ENCODE measurements around the gene RYR3. TPM values are rescaled to one million over a fixed set of nuclear protein-coding genes. Genes with fewer than 3 reads are reported as not detected.

Gene RYR3
- total RNA-seq, 1 donor from 2014 or later, result not detected

- no peak for ATAC-seq (ENCODE audit: poor library complexity)
- intact Hi-C loops (cut with DNase I), result no loop called here
- DNase-seq, result no peak
Observed at GRCh38 chr15:33467816-33468163, 157.0 kb downstream of the RYR3 start.

DNA sequence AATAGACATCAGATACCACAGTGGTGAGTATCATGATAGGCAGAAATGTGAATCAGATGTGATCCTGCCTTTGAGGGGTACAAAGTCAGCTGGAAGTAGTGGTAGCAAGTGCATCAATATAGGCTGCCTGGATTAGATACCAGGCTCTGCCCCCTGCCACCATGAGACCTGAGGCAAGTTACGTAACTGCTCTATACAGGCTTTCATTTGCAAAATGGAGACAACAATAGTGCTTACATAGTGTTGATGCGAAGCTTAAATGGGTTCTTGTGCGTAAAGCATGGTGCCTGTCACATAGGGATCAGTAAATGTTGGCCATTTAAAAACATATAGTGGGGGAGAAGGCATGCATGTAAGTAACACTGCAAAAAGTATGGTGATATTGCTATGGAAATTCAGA, 158.0 kb downstream of the RYR3 start:
- DNase-seq, result no peak
- no peak for ATAC-seq (ENCODE audit: poor library complexity)
- intact Hi-C loops (cut with DNase I), result no loop called here

GRCh38 chr15:33473005-33473404, 162.2 kb downstream of the RYR3 start:
- intact Hi-C loops (cut with DNase I), result no loop called here

DNA sequence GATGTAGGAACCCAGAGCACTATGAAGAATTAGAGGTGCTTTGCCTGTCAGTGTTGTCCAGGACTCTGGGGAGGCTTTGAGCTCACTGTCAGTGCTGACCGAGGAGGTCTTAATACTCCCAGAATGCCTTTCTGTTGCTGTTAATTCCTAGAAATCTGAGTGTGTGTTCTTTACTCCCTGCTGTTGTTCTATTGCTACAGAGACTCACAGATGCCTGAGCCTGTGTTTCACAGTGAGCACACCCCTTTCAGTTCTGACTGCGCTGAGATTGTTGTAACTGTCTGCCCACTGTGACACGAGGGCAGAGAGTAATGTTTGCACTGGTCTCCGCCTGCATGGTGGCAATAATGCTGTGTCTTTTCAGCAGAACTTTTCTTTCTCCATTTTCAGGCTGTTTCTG, 162.9 kb downstream of the RYR3 start:
- ATAC-seq (ENCODE audit: poor library complexity), result no peak
- DNase-seq, result no peak
- intact Hi-C loops (cut with DNase I), result no loop called here

More at GRCh38 chr15:33473005-33473404, 162.2 kb downstream of the RYR3 start:
- DNase-seq, result no peak
- ATAC-seq (ENCODE audit: poor library complexity), result no peak

- DNase-seq (no peak), ATAC-seq (ENCODE audit: poor library complexity) (no peak)
- intact Hi-C loops (cut with DNase I), result no loop called here
Observed at GRCh38 chr15:33476076-33476475, 165.3 kb downstream of the RYR3 start.

GRCh38 chr15:33476908-33477307, 166.1 kb downstream of the RYR3 start:
- DNase-seq (no peak), ATAC-seq (ENCODE audit: poor library complexity) (no peak)
- intact Hi-C loops (cut with DNase I), result no loop called here

DNA sequence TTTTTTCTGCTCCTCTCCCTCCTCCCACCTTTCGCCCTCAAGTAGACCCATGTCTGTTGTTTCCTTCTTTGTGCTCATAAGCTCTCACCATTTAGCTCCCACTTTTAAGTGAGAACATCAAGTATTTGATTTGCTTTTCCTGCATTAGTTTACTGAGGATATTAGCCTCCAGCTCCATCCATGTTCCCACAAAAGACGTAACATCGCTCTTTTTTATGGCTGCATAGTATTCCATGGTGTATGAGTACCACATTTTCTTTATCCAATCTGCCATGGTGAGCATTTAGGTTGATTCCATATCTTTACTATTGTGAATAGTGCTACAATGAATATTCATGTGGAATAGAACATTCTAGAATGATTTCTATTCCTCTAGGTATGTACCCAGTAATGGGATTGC, 178.6 kb downstream of the RYR3 start:
- ATAC-seq (ENCODE audit: poor library complexity) (no peak), DNase-seq (no peak)
- intact Hi-C loops (cut with DNase I), result no loop called here

- intact Hi-C loops (cut with DNase I), result no loop called here
- ATAC-seq (ENCODE audit: poor library complexity) (no peak), DNase-seq (peak; percentile 52)
Observed at GRCh38 chr15:33490703-33491102, 179.9 kb downstream of the RYR3 start.

DNA sequence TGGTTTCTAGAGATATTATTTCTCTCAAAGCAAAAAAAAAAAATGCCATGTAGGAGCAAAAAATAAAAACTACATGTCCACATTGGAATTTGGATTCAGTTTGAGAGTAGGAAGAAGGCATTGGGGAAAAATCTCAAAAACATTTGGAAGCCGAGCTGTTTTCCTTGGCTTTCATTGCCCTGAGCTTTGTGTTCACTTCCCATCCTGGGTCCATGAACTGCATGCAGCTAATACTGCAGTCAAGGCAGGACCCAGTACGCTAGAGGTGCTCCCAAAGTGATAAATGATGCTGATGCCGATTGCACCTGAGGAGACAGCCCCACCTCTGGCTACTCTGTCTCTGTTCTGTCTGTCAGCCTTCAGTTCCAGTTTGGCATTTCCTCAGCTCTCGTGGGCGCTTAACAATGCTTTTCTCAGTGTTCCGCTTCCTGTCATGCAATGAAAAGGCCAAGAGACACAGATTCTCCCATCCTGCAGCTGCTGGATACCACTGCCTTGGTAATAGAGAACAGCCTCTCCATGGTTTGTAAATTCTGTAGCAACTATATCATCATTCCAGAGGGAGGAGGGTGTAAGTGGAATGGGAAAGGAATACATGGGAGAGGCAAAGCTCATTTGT, 181.8 kb downstream of the RYR3 start:
- intact Hi-C loops (cut with DNase I), result no loop called here
- ATAC-seq (ENCODE audit: poor library complexity) (peak; percentile 39), DNase-seq (no peak)

DNA sequence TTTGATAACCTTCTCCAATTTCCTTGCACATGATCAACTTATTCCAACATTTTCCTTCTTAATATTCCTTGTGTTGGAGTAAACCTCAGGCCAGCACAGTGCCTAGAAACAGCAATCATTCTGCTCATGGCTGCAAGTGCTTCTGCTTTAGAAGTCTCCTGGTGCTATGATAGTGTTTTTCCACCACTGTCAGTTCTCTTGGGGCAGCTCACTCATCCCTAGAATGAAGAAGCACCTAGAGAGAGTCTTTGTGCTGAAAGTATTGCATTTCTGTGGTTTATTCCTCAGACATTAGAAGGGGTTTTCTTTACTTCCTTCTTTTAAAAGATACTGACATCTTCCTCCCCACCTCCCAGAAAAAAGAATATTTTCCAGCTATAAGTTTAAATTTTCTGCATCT, 183.5 kb downstream of the RYR3 start:
- DNase-seq (no peak), ATAC-seq (ENCODE audit: poor library complexity) (no peak)
- intact Hi-C loops (cut with DNase I), result no loop called here

GRCh38 chr15:33500432-33501195, 189.8 kb downstream of the RYR3 start:
- DNase-seq (no peak), ATAC-seq (ENCODE audit: poor library complexity) (no peak)
- intact Hi-C loops (cut with DNase I), result no loop called here

GRCh38 chr15:33503681-33504080, 192.9 kb downstream of the RYR3 start:
- DNase-seq (no peak), ATAC-seq (ENCODE audit: poor library complexity) (no peak)
- intact Hi-C loops (cut with DNase I), result no loop called here

DNA sequence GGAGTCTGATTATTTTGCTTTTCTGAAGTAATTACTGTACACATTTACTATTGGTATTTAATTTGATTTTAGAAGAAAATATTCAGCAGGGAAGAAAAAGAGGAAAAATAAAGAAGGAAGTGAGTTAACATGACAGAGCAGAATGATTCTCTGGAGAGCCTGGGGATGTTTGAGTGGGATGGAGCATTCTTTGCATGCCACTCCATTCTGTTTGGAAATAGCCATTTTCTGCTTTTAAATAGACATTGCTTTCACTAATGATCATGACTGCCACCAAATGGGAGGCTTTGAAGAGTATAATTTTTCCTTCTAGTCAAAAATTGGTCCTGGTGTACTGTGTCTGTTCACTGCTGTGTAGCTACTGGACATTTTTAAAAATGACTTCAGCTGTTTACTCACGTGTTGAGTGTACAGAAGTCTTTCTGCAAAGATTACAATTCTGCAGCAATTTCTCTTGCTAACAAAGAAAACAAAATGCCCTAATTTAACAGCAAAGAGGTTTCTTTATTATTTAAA, 196.1 kb downstream of the RYR3 start:
- DNase-seq (no peak), ATAC-seq (ENCODE audit: poor library complexity) (no peak)
- intact Hi-C loops (cut with DNase I), result no loop called here

- intact Hi-C loops (cut with DNase I), result no loop called here
- no peak for ATAC-seq (ENCODE audit: poor library complexity)
- no peak for DNase-seq
Observed at GRCh38 chr15:33508703-33509102, 197.9 kb downstream of the RYR3 start.

DNA sequence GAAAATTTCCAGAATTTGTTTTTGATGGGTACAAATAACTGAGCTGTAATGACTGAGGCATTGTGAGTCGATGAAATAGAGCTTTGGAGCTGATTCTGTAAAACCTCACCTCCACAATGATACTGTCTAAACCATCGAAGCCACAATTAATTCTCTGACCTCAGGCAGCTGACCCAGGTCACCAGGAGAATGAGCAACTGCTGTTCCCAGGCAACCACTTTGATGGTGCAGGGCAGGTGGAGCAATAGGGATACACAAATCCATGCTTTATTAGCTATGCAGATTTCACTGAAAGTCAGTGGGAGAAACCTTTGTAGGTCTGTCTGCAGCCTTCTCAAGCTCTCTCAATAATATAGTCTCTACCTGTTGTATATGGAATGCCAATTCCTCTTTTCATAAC, 204.4 kb downstream of the RYR3 start:
- DNase-seq, result no peak
- intact Hi-C loops (cut with DNase I), result no loop called here
- ATAC-seq (ENCODE audit: poor library complexity), result no peak

DNA sequence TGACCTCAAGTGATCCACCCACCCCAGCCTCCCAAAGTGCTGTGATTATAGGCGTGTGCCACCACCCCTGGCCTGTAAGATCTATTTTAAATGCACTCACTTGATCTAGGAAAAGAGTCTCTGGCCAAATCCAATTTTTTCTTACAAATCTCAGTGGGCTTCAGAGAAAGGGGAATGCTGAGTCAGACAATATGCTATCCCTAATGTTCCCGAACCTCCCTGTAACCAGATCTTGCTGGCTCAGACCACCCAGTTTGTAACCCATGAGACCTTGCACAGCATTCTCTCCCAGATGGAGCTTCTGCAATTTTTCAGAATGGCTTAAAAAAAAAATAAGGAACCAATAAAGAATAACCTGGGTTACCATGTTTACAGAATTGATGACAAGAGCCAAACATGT, 205.8 kb downstream of the RYR3 start:
- intact Hi-C loops (cut with DNase I), result no loop called here
- no peak for DNase-seq
- no peak for ATAC-seq (ENCODE audit: poor library complexity)

- intact Hi-C loops (cut with DNase I), result no loop called here
- DNase-seq, result no peak
- ATAC-seq (ENCODE audit: poor library complexity), result no peak
Observed at GRCh38 chr15:33517944-33518343, 207.2 kb downstream of the RYR3 start.

DNA sequence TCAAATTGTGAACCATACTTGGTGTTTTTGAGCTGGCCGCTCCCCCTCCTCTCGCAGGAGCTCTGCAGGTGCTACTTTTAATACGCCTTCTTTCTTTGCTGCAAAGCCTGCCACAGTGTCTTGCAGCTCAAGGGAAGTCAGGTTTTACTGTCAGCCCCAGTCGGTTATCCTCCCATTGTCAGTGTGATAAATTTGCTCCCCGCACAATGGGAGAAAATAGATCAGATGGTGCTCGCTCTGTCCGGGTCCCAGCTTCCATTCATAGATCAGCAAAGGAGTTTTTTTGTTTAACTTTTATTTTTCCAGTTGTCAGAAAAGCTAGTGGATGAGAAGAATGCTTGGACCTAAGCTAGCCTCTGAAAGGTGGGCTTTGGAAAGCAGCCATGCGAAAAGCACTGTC, 207.7 kb downstream of the RYR3 start:
- ATAC-seq (ENCODE audit: poor library complexity), result no peak
- intact Hi-C loops (cut with DNase I), result no loop called here
- no peak for DNase-seq

GRCh38 chr15:33524274-33524673, 213.5 kb downstream of the RYR3 start:
- intact Hi-C loops (cut with DNase I), result no loop called here
- ATAC-seq (ENCODE audit: poor library complexity) (no peak), DNase-seq (no peak)

DNA sequence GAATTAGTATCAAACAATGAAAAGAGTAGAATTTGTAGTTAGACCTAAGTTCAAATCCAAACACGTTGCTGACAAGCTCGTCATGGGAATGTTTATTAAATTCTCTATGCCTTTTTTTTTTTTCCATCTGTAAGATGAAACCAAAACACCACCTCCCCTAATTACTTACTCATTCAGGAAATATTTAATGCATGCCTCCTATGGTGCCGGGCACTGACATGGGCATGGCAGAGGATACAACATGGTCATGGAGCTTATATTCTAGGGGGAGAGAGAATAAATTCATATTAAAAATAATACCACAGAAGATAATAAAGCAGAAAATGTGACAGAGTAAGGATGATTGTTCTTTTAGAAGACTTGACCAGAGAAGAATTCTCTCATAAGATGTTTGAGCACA, 215.8 kb downstream of the RYR3 start:
- intact Hi-C loops (cut with DNase I), result no loop called here
- ATAC-seq (ENCODE audit: poor library complexity) (no peak), DNase-seq (no peak)

DNA sequence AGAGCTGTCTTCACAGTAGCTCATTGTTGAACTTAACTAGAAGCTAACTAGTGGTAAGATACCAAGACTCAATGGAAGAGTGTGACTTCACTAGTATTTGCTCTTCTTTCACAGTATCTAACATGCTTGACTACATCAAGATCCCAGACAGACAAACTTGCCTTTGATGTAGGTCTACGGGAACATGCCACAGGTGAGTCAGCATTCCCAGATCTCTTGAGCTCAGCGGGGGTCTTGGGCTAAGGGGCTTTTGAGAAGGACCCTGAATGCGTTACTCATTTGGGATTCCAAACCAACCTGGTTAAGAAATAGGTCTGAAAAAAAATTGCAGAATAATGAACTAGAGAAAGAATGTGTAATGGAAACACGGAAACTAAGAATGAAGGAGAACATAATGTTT, 222.4 kb downstream of the RYR3 start:
- no peak for ATAC-seq (ENCODE audit: poor library complexity)

More for the DNA sequence above, 222.4 kb downstream of the RYR3 start:
- intact Hi-C loops (cut with DNase I), result no loop called here
- no peak for DNase-seq
